HCT116 (cell line): ENCODE measurements around the gene SUGP2.
A peak's percentile ranks its signal among the peaks of the same experiment; 100 is the strongest.

Experiments used
- CEBPB ChIP-seq: IDR thresholded peaks from 2 replicates; pipeline ENCODE4 v1.6.1; 2012; ENCODE audit warnings: low read depth
- CTCF ChIP-seq, 3 experiments: fragments of 200-600 bp in 1 of 3; sonication (generic) in 1 of 3; IDR thresholded peaks in 2 of 3; conservative IDR thresholded peaks in 1 of 3; 2 replicates each; pipeline ENCODE4 v1.5.1; 2012 to 2017; ENCODE audit warnings: low read depth in 2 of 3, low read length in 2 of 3, antibody characterized with exemption in 1 of 3, borderline replicate concordance in 1 of 3, control low read depth in 1 of 3, mild to moderate bottlenecking in 1 of 3, mixed read lengths in 1 of 3, mixed run types in 1 of 3, moderate library complexity in 1 of 3; ENCODE audit not compliant: insufficient read depth in 1 of 3
- EZH2 ChIP-seq: fragments of 200-600 bp; sonication (generic); IDR thresholded peaks from 2 replicates; pipeline ENCODE4 v1.6.1; 2017; ENCODE audit warnings: antibody characterized with exemption, mixed run types
- FOSL1 ChIP-seq: IDR thresholded peaks from 2 replicates; pipeline ENCODE4 v1.6.1; 2012; ENCODE audit warnings: low read depth
- POLR2A ChIP-seq: IDR thresholded peaks from 2 replicates; pipeline ENCODE4 v1.7.0; 2011; ENCODE audit warnings: borderline replicate concordance; ENCODE audit not compliant: insufficient read depth, insufficient read length; ENCODE audit errors: extremely low read depth
- POLR2AphosphoS5 ChIP-seq: IDR thresholded peaks from 2 replicates; pipeline ENCODE4 v1.6.1; 2011; ENCODE audit warnings: mild to moderate bottlenecking, low read depth, low read length, moderate library complexity
- RAD21 ChIP-seq: IDR thresholded peaks from 2 replicates; pipeline ENCODE4 v1.6.1; 2012; ENCODE audit warnings: low read depth, mild to moderate bottlenecking
- SIN3A ChIP-seq: IDR thresholded peaks from 2 replicates; pipeline ENCODE4 v1.6.1; 2012; ENCODE audit warnings: low read depth
- YY1 ChIP-seq: IDR thresholded peaks from 2 replicates; pipeline ENCODE4 v1.6.1; 2011; ENCODE audit warnings: low read length, low read depth, moderate library complexity, mild to moderate bottlenecking; ENCODE audit not compliant: insufficient replicate concordance; ENCODE audit errors: extremely low read depth
- ZNF274 ChIP-seq: fragments of 200-500 bp; sonication (Bioruptor generic); IDR thresholded peaks from 2 replicates; pipeline ENCODE4 v1.6.1; 2014; ENCODE audit warnings: mild to moderate bottlenecking, low read depth, low read length, inconsistent platforms
- TF ChIP-seq, protein P1 (sequence below): IDR thresholded peaks from 2 replicates; pipeline ENCODE4 v1.6.1; 2012; ENCODE audit warnings: low read depth
- TF ChIP-seq, protein P2 (sequence below): IDR thresholded peaks from 2 replicates; pipeline ENCODE4 v1.6.1; 2011; ENCODE audit warnings: mild to moderate bottlenecking, low read length, moderate library complexity; ENCODE audit not compliant: insufficient replicate concordance; ENCODE audit errors: extremely low read depth

- TF ChIP-seq CTCF (IDR thresholded peaks at IDR 0.05 in 2 of 3, conservative IDR thresholded peaks at IDR 0.05 in 1 of 3; ENCODE audit: borderline replicate concordance in 1 of 3, insufficient read depth in 1 of 3, low read depth in 2 of 3, low read length in 2 of 3) (0 out of 6 replicates have a peak, but pooled peaks of 1 of the 3 experiments have one; percentile 7), SIN3A (0 out of 2 replicates have a peak, but pooled peaks have one; percentile 34), CEBPB (no peak), RAD21 (no peak), EZH2 (no peak), POLR2AphosphoS5 (no peak), ZNF274 (no peak), FOSL1 (no peak), YY1 (no peak), POLR2A (peak; percentile 34)
- TF ChIP-seq, protein P1, sequence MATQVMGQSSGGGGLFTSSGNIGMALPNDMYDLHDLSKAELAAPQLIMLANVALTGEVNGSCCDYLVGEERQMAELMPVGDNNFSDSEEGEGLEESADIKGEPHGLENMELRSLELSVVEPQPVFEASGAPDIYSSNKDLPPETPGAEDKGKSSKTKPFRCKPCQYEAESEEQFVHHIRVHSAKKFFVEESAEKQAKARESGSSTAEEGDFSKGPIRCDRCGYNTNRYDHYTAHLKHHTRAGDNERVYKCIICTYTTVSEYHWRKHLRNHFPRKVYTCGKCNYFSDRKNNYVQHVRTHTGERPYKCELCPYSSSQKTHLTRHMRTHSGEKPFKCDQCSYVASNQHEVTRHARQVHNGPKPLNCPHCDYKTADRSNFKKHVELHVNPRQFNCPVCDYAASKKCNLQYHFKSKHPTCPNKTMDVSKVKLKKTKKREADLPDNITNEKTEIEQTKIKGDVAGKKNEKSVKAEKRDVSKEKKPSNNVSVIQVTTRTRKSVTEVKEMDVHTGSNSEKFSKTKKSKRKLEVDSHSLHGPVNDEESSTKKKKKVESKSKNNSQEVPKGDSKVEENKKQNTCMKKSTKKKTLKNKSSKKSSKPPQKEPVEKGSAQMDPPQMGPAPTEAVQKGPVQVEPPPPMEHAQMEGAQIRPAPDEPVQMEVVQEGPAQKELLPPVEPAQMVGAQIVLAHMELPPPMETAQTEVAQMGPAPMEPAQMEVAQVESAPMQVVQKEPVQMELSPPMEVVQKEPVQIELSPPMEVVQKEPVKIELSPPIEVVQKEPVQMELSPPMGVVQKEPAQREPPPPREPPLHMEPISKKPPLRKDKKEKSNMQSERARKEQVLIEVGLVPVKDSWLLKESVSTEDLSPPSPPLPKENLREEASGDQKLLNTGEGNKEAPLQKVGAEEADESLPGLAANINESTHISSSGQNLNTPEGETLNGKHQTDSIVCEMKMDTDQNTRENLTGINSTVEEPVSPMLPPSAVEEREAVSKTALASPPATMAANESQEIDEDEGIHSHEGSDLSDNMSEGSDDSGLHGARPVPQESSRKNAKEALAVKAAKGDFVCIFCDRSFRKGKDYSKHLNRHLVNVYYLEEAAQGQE, result no peak
- TF ChIP-seq, protein P2, sequence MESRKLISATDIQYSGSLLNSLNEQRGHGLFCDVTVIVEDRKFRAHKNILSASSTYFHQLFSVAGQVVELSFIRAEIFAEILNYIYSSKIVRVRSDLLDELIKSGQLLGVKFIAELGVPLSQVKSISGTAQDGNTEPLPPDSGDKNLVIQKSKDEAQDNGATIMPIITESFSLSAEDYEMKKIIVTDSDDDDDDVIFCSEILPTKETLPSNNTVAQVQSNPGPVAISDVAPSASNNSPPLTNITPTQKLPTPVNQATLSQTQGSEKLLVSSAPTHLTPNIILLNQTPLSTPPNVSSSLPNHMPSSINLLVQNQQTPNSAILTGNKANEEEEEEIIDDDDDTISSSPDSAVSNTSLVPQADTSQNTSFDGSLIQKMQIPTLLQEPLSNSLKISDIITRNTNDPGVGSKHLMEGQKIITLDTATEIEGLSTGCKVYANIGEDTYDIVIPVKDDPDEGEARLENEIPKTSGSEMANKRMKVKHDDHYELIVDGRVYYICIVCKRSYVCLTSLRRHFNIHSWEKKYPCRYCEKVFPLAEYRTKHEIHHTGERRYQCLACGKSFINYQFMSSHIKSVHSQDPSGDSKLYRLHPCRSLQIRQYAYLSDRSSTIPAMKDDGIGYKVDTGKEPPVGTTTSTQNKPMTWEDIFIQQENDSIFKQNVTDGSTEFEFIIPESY, result no peak
Observed at GRCh38 chr19:19032420-19033175, 719 bp downstream of the SUGP2 start.
